Mesendoderm (in vitro differentiated cells): ENCODE data around the gene JCAD. TPM values are rescaled to one million over a fixed set of nuclear protein-coding genes. Genes with fewer than 3 reads are reported as not detected.
A peak's percentile ranks its signal among the peaks of the same experiment; 100 is the strongest.
"Not testable (repeated sequence)": the region's sequence is repeated elsewhere in the genome, so short reads cannot be mapped to it uniquely, and the experiment has no call there.

Experiments
- DNase-seq: peaks from one replicate; pipeline ENCODE4 v3.0.0; 2013
- H2AK5ac ChIP-seq: 2 replicates; pipeline ENCODE4 v1.6.1; 2013; ENCODE audit warnings: low read length, inconsistent platforms
- H2BK120ac ChIP-seq: 2 replicates; pipeline ENCODE4 v1.6.1; 2013; ENCODE audit warnings: low read depth, mild to moderate bottlenecking, low read length, moderate library complexity, mixed read lengths
- H2BK15ac ChIP-seq: replicated peaks from 2 replicates; pipeline ENCODE4 v1.6.1; 2013; ENCODE audit warnings: low read depth, mild to moderate bottlenecking, moderate library complexity
- H2BK5ac ChIP-seq: 2 replicates; pipeline ENCODE4 v1.6.1; 2013; ENCODE audit warnings: low read length, inconsistent platforms
- H3K18ac ChIP-seq: 2 replicates; pipeline ENCODE4 v1.6.1; 2013; ENCODE audit warnings: mild to moderate bottlenecking, low read length, mixed read lengths
- H3K23ac ChIP-seq: one replicate; pipeline ENCODE4 v1.6.1; 2013; ENCODE audit warnings: low read length
- H3K27ac ChIP-seq: 2 replicates; pipeline ENCODE4 v1.5.1; 2013; ENCODE audit warnings: low read depth, mild to moderate bottlenecking, inconsistent platforms, low read length, moderate library complexity
- H3K27me3 ChIP-seq: 2 replicates; pipeline ENCODE4 v1.6.1; 2013; ENCODE audit warnings: low read length, control low read depth, mild to moderate bottlenecking, inconsistent platforms; ENCODE audit not compliant: insufficient read depth, poor library complexity
- H3K36me3 ChIP-seq: 2 replicates; pipeline ENCODE4 v1.6.1; 2013; ENCODE audit warnings: low read length, inconsistent platforms; ENCODE audit not compliant: control insufficient read depth, insufficient read depth
- H3K4ac ChIP-seq: one replicate; pipeline ENCODE4 v1.6.1; 2013; ENCODE audit warnings: low read depth, mild to moderate bottlenecking, low read length, moderate library complexity
- H3K4me1 ChIP-seq: 2 replicates; pipeline ENCODE4 v1.6.1; 2013; ENCODE audit warnings: low read depth, low read length, inconsistent platforms; ENCODE audit not compliant: control insufficient read depth
- H3K4me2 ChIP-seq: 2 replicates; pipeline ENCODE4 v1.6.1; 2013; ENCODE audit warnings: low read length
- H3K4me3 ChIP-seq: 2 replicates; pipeline ENCODE4 v1.5.1; 2013; ENCODE audit warnings: mild to moderate bottlenecking, low read length
- H3K56ac ChIP-seq: one replicate; pipeline ENCODE4 v1.6.1; 2013; ENCODE audit warnings: low read length
- H3K79me1 ChIP-seq: 2 replicates; pipeline ENCODE4 v1.6.1; 2013; ENCODE audit warnings: low read length, inconsistent platforms
- H3K79me2 ChIP-seq: 2 replicates; pipeline ENCODE4 v1.6.1; 2013; ENCODE audit warnings: mild to moderate bottlenecking, low read length; ENCODE audit not compliant: control insufficient read depth, insufficient read depth
- H3K9ac ChIP-seq: 2 replicates; pipeline ENCODE4 v1.6.1; 2013; ENCODE audit warnings: low read length, inconsistent platforms
- H4K5ac ChIP-seq: one replicate; pipeline ENCODE4 v1.6.1; 2013; ENCODE audit warnings: low read length
- H4K8ac ChIP-seq: one replicate; pipeline ENCODE4 v1.6.1; 2013; ENCODE audit warnings: low read depth, mild to moderate bottlenecking, control low read depth, low read length, moderate library complexity
- WGBS: extraction: QIAGEN DNeasy Blood & Tissue Kit; methylation state at CpG from one replicate; pipeline ENCODE4 v1.1.7; 2013; ENCODE audit warnings: low lambda C conversion rate, missing lambda C conversion rate; ENCODE audit not compliant: insufficient coverage; ENCODE audit errors: extremely low coverage; 5-methylcytosine and 5-hydroxymethylcytosine counted together
- polyA plus RNA-seq, 2 experiments: library from polyadenylated mRNA; stranded (reverse); fragments of 200-250 nt; gene quantifications; one replicate each; pipeline ENCODE4 v1.2.3, GENCODE V29; 2013

Gene JCAD
- polyA plus RNA-seq (2013, experiment 1 of 2) = 0.53 TPM
- 0.73 TPM for polyA plus RNA-seq (2013, experiment 2 of 2)

GRCh38 chr10:30059209-30060107 lies at the start of gene JCAD:
Gene JCAD (minus strand): TSS chr10:30059586. CDS start chr10:30047812, 11,774 bp downstream.
- Histone ChIP-seq H4K8ac (no peak within 1 kb of the TSS), H2BK5ac (no peak within 1 kb of the TSS), H3K27me3 (no peaks in the 10 kb centered on the region), H2BK15ac (no peak within 1 kb of the TSS), H3K27ac (peak within 1 kb of the TSS; percentile 6), H3K9ac (peak within 1 kb of the TSS; percentile 61), H3K4me2 (peak within 1 kb of the TSS; percentile 51), H3K18ac (peak within 1 kb of the TSS; percentile 88), H3K79me2 (no peaks in the 10 kb centered on the region), H3K36me3 (no peaks in the 10 kb centered on the region), H3K4me3 (peak within 1 kb of the TSS; percentile 30), H4K5ac (no peak within 1 kb of the TSS), H3K23ac (no peak within 1 kb of the TSS), H2AK5ac (peak within 1 kb of the TSS; percentile 34), H3K56ac (peak within 1 kb of the TSS; percentile 68), H3K4me1 (peaks cover 9% of the 10 kb centered on the region), H2BK120ac (no peak within 1 kb of the TSS), H3K4ac (peak within 1 kb of the TSS; percentile 10), H3K79me1 (no peaks in the 10 kb centered on the region)
- WGBS = no CpG with 5 or more reads among the region's 66 CpGs
- DNase-seq = peak; percentile 48

- Histone ChIP-seq H3K4ac (no peak overlapping the region), H3K56ac (no peak overlapping the region), H3K79me2 (no peaks in the 10 kb centered on the region), H2BK15ac (no peak overlapping the region), H3K79me1 (no peaks in the 10 kb centered on the region), H3K4me3 (no peak overlapping the region), H3K4me1 (no peaks in the 10 kb centered on the region), H3K18ac (no peak overlapping the region), H4K5ac (no peak overlapping the region), H2BK120ac (no peak overlapping the region), H2BK5ac (no peak overlapping the region), H3K27me3 (no peaks in the 10 kb centered on the region), H4K8ac (no peak overlapping the region), H2AK5ac (no peak overlapping the region), H3K9ac (no peak overlapping the region), H3K23ac (no peak overlapping the region), H3K27ac (no peak overlapping the region), H3K36me3 (no peaks in the 10 kb centered on the region), H3K4me2 (no peak overlapping the region)
- DNase-seq = peak; percentile 49
- WGBS = no CpG with 5 or more reads among the region's 5 CpGs
Measured at GRCh38 chr10:30106987-30107386, 47.6 kb upstream of the JCAD start.

GRCh38 chr10:30103595-30104320 lies 44.4 kb upstream of the JCAD start:
- WGBS = no CpG with 5 or more reads among the region's 7 CpGs
- Histone ChIP-seq H3K18ac (no peak overlapping the region), H3K23ac (no peak overlapping the region), H3K4ac (no peak overlapping the region), H4K5ac (no peak overlapping the region), H2BK120ac (no peak overlapping the region), H2AK5ac (no peak overlapping the region), H3K27me3 (no peaks in the 10 kb centered on the region), H4K8ac (no peak overlapping the region), H3K79me2 (no peaks in the 10 kb centered on the region), H2BK15ac (no peak overlapping the region), H3K9ac (no peak overlapping the region), H3K4me2 (no peak overlapping the region), H3K27ac (no peak overlapping the region), H2BK5ac (no peak overlapping the region), H3K36me3 (no peaks in the 10 kb centered on the region), H3K4me3 (no peak overlapping the region), H3K4me1 (no peaks in the 10 kb centered on the region), H3K56ac (no peak overlapping the region), H3K79me1 (no peaks in the 10 kb centered on the region)
- DNase-seq = no peak

DNA sequence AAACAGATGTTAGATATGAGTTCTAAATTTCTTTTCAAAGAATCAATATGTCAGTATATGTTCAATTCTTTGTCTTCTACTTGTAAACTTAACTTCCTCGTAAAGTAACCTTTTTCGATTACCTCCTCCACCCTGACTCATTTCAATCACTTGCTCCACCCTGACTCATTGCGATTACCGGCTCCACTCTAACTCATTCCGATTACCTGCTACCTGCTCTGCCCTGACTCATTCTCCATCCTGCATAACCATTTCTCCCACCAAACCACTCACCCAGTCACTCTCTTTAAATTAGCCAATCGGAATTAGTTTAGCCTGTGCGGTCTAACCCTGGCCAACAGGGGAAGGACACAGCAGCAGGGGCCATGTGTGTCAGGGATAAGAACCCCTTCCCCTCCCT lies 40.3 kb upstream of the JCAD start:
- not testable (repeated sequence) for H3K27me3 ChIP-seq, H3K9ac ChIP-seq, H3K4me2 ChIP-seq, H2AK5ac ChIP-seq, H4K5ac ChIP-seq, DNase-seq, H4K8ac ChIP-seq, H2BK15ac ChIP-seq, H3K4me3 ChIP-seq, H3K18ac ChIP-seq, H3K4ac ChIP-seq, H3K79me1 ChIP-seq, H3K36me3 ChIP-seq, H3K4me1 ChIP-seq, H3K23ac ChIP-seq, H3K27ac ChIP-seq, H2BK120ac ChIP-seq, H3K79me2 ChIP-seq, H3K56ac ChIP-seq, H2BK5ac ChIP-seq
- no CpG with 5 or more reads among the region's 7 CpGs for WGBS

GRCh38 chr10:30099101-30099500 lies 39.7 kb upstream of the JCAD start:
- Histone ChIP-seq H3K27ac (no peak overlapping the region), H3K27me3 (no peaks in the 10 kb centered on the region), H3K23ac (no peak overlapping the region), H3K36me3 (no peaks in the 10 kb centered on the region), H3K4ac (no peak overlapping the region), H2BK15ac (no peak overlapping the region), H3K4me2 (no peak overlapping the region), H3K4me1 (no peaks in the 10 kb centered on the region), H3K18ac (no peak overlapping the region), H3K79me2 (no peaks in the 10 kb centered on the region), H3K9ac (no peak overlapping the region), H3K79me1 (no peaks in the 10 kb centered on the region), H4K8ac (no peak overlapping the region), H2BK120ac (no peak overlapping the region), H3K56ac (no peak overlapping the region), H2BK5ac (no peak overlapping the region), H2AK5ac (no peak overlapping the region), H4K5ac (no peak overlapping the region), H3K4me3 (no peak overlapping the region)
- no peak for DNase-seq
- WGBS = no CpG with 5 or more reads among the region's 1 CpG
